BJ (cell line): Measurements from ENCODE around the gene PCDHAC1. TPM values are rescaled to one million over a fixed set of nuclear protein-coding genes. Genes with fewer than 3 reads are reported as not detected.
"Not testable (repeated sequence)": the region's sequence is repeated elsewhere in the genome, so short reads cannot be mapped to it uniquely, and the experiment has no call there.

Experiments used
- CTCF ChIA-PET: fragments of 350-600 bp; formaldehyde crosslinking; extraction: SDS; loops from one replicate; lab custom pipeline; 2021; ENCODE audit warnings: antibody characterized with exemption, inconsistent platforms; lab: Yijun Ruan, JAX
- POLR2A ChIA-PET: fragments of 300-600 bp; sonication (Branson Sonifier 250); formaldehyde crosslinking; extraction: SDS; loops from one replicate; lab custom pipeline; 2021; ENCODE audit warnings: antibody characterized with exemption; lab: Charles Lee
- DNase-seq: peaks from one replicate; pipeline ENCODE4 v3.0.0-alpha.2; 2011; ENCODE audit warnings: low read depth
- H3K27me3 ChIP-seq: 2 replicates; pipeline ENCODE4 v1.6.0; 2011; ENCODE audit warnings: low read length; ENCODE audit not compliant: control insufficient read depth, insufficient read depth
- H3K36me3 ChIP-seq: 2 replicates; pipeline ENCODE4 v1.5.1; 2011; ENCODE audit warnings: low read length; ENCODE audit not compliant: control insufficient read depth, insufficient read depth
- H3K4me3 ChIP-seq: 2 replicates; pipeline ENCODE4 v1.5.1; 2011; ENCODE audit warnings: low read depth, mild to moderate bottlenecking, control low read depth, low read length
- polyA minus RNA-seq: library from RNA; depleted of rRNA, polyadenylated mRNA; stranded (reverse); fragments of >200 nt; gene quantifications from 2 replicates; pipeline ENCODE4 v1.2.3, GENCODE V29; 2011; rRNA and poly(A)+ RNA removed
- polyA plus RNA-seq: library from polyadenylated mRNA; depleted of rRNA; stranded (reverse); fragments of >200 nt; gene quantifications from 2 replicates; pipeline ENCODE4 v1.2.3, GENCODE V29; 2011; rRNA removed
- TF ChIP-seq, protein P1 (sequence below): IDR thresholded peaks from 2 replicates; pipeline ENCODE4 v1.5.1; 2011; ENCODE audit warnings: low read depth, mild to moderate bottlenecking, control low read depth, inconsistent platforms, low read length, moderate library complexity; ENCODE audit not compliant: insufficient read depth

PCDHAC1 gene, protein sequence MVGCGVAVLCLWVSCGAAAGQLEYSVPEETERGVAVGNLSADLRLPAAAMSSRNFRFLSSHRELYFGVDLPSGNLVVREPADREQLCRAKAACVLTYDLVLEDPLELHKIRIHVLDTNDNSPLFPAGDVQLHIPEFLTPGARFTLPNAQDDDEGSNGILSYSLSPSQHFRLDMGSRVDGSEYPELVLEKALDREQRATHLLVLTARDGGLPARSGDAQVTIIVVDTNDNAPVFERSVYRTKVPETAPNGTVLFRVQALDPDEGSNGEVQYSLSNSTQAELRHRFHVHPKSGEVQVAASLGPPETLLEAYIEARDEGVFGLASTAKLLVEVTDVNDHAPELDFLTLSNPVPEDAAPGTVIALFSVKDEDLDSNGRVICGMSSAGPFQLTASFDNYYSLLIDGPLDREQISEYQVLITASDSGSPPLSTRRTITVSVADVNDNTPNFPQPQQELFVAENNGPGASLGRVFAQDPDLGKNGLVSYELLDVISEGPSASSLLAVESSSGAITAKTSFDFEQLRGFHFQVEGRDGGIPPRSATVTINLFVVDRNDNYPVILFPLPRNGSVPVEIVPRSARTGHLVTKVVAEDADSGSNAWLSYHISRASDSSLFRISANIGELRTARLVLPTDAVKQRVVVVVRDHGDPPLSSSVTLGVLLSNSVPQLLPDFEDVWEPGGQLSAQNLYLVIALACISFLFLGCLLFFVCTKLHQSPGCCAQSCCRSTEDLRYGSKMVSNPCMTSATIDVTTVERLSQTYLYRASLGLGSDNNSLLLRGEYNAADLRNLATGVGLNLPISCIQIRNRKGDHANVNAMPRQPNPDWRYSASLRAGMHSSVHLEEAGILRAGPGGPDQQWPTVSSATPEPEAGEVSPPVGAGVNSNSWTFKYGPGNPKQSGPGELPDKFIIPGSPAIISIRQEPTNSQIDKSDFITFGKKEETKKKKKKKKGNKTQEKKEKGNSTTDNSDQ
- polyA plus RNA-seq (0.02 TPM in 1 of 2 replicates, not detected in the other), polyA minus RNA-seq (0.05 and 0.31 TPM in 2 replicates)

DNA sequence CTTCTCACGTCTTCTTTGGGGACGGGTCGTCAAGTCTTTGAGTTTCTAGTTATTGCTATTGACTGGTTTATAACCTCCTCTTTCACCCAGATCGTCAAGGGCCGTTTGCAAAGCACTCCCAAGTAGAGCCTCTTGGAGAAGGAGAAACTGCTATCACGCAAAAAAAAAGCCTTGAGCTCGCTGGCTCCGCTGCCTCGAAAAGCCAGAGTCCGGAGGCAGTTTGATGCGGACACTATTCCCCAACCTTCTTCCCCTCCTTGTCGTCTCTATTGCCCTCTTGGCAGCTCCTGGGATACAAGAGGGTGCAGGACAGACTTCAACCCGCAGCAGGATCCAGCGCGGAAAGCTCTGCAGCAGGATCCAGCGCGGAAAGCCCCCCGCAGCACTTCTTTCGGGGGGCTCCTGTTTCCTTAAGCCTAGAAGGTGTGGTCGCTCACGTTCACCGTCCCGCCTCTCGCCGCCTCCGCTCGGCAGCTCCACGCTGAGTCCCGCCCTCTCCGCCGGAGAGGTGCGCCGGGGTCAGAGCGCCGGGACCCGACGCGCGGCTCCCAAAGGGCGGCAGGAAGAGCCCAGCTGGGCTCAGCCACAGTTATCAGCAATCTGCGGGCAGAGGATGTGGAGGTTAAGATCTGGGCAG is at the start of gene PCDHAC1:
PCDHAC1 (plus strand) TSS at position 494 of the 637 bp plus-strand sequence. CDS start 594 bp downstream, outside the sequence.
- TF ChIP-seq, protein P1, sequence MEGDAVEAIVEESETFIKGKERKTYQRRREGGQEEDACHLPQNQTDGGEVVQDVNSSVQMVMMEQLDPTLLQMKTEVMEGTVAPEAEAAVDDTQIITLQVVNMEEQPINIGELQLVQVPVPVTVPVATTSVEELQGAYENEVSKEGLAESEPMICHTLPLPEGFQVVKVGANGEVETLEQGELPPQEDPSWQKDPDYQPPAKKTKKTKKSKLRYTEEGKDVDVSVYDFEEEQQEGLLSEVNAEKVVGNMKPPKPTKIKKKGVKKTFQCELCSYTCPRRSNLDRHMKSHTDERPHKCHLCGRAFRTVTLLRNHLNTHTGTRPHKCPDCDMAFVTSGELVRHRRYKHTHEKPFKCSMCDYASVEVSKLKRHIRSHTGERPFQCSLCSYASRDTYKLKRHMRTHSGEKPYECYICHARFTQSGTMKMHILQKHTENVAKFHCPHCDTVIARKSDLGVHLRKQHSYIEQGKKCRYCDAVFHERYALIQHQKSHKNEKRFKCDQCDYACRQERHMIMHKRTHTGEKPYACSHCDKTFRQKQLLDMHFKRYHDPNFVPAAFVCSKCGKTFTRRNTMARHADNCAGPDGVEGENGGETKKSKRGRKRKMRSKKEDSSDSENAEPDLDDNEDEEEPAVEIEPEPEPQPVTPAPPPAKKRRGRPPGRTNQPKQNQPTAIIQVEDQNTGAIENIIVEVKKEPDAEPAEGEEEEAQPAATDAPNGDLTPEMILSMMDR: no peak
- POLR2A ChIA-PET: no interaction called here
- DNase-seq: no peak
- CTCF ChIA-PET: interaction anchor here (1.2 kb wide), 1 partner anchor 14 kb away, joined by 3 read pairs; no protein-coding TSS in a partner anchor
- H3K36me3 ChIP-seq: no peaks in the 10 kb centered on the region
- H3K4me3 ChIP-seq: peak within 1 kb of the TSS; percentile 26
- peaks cover 6% of the 10 kb centered on the region for H3K27me3 ChIP-seq

DNA sequence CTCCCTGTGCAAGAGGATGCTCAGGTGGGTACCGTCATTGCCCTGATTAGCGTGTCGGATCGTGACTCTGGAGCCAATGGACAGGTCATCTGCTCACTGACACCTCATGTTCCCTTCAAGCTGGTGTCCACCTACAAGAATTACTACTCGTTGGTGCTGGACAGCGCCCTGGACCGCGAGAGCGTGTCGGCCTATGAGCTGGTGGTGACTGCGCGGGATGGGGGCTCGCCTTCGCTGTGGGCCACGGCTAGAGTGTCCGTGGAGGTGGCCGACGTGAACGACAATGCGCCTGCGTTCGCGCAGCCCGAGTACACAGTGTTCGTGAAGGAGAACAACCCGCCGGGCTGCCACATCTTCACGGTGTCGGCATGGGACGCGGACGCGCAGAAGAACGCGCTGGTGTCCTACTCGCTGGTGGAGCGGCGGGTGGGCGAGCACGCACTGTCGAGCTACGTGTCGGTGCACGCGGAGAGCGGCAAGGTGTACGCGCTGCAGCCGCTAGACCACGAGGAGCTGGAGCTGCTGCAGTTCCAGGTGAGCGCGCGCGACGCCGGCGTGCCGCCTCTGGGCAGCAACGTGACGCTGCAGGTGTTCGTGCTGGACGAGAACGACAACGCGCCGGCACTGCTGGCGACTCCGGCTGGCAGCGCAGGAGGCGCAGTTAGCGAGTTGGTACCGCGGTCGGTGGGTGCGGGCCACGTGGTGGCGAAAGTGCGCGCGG is 49.4 kb upstream of the PCDHAC1 start:
- H3K4me3 ChIP-seq, H3K27me3 ChIP-seq, H3K36me3 ChIP-seq, CTCF ChIA-PET, POLR2A ChIA-PET, DNase-seq: not testable (repeated sequence)

DNA sequence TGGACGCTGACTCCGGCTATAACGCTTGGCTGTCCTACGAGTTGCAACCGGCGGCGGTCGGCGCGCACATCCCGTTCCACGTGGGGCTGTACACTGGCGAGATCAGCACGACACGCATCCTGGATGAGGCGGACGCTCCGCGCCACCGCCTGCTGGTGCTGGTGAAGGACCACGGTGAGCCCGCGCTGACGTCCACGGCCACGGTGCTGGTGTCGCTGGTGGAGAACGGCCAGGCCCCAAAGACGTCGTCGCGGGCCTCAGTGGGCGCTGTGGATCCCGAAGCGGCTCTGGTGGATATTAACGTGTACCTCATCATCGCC is 48.9 kb upstream of the PCDHAC1 start:
- TF ChIP-seq, protein P1: no peak
- Histone ChIP-seq H3K36me3 (no peaks in the 10 kb centered on the region), H3K27me3 (no peaks in the 10 kb centered on the region), H3K4me3 (no peak overlapping the region)
- CTCF ChIA-PET: no interaction called here
- DNase-seq: no peak
- POLR2A ChIA-PET: no interaction called here

DNA sequence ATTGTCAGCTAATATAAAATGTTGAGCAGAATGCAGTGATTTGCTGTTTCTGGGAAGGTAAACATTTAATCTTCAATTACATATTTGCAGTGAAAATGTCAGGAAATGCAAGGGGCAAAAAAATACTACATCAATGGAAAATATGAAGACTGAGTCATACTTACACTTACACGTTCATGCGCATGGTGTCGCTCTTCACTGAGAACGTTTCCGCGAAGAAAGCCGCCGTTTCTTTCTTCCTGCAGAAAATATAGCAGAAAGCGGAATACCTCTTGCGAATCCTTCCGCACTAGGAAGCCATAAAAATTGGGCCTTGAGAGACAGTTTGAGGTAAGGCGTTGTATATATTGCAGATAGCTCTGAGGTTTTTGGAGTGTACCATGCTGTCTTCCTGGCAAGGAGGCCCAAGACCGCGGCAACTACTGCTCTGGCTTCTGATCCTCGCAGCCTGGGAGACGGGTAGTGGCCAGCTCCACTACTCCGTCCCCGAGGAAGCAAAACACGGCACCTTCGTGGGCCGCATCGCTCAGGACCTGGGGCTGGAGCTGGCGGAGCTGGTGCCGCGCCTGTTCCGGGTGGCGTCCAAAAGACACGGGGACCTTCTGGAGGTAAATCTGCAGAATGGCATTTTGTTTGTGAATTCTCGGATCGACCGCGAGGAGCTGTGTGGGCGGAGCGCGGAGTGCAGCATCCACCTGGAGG is 44.1 kb upstream of the PCDHAC1 start, which contains the start of gene PCDHA13:
PCDHA13 (plus strand) TSS at position 236 of the 702 bp plus-strand sequence; CDS start at position 381, 145 bp downstream.
- no peaks in the 10 kb centered on the region for H3K27me3 ChIP-seq
- H3K36me3 ChIP-seq: no peaks in the 10 kb centered on the region
- H3K4me3 ChIP-seq: no peak within 1 kb of the TSS
- CTCF ChIA-PET: interaction anchor here (0.6 kb wide), 1 partner anchor 34 kb away, joined by 3 read pairs; the partner anchor contains the start of gene PCDHA9
- no peak for DNase-seq
- POLR2A ChIA-PET: no interaction called here
- TF ChIP-seq, protein P1: no peak
